Measurements from ENCODE around the gene ALG6.

The ALG6 gene

GRCh38 chr1:63367215-63368103 is at the start of gene ALG6:
Gene ALG6 (plus strand): TSS chr1:63367627. CDS start chr1:63370978, 3,351 bp downstream.
- DNase-seq (ENCODE audit: low spot score): peak; percentile 98

- no peak for DNase-seq (ENCODE audit: low spot score)
Observed at GRCh38 chr1:63317817-63318152, 49.6 kb upstream of the ALG6 start.

GRCh38 chr1:63318201-63318979 is 49.0 kb upstream of the ALG6 start:
- DNase-seq (ENCODE audit: low spot score): no peak

- DNase-seq (ENCODE audit: low spot score): peak; percentile 65
Observed at GRCh38 chr1:63319046-63320021, 48.1 kb upstream of the ALG6 start.

GRCh38 chr1:63320022-63320721 is 47.3 kb upstream of the ALG6 start:
- peak; percentile 68 for DNase-seq (ENCODE audit: low spot score)

- peak; percentile 68 for DNase-seq (ENCODE audit: low spot score)
Observed at GRCh38 chr1:63321066-63321784, 46.2 kb upstream of the ALG6 start.

- DNase-seq (ENCODE audit: low spot score): no peak
Observed at GRCh38 chr1:63321785-63322113, 45.7 kb upstream of the ALG6 start.

GRCh38 chr1:63322114-63322943 is 45.1 kb upstream of the ALG6 start, which contains the start of gene FOXD3:
Gene FOXD3 (plus strand): TSS chr1:63322567. CDS start chr1:63323059, 492 bp downstream.
- DNase-seq (ENCODE audit: low spot score): peak; percentile 80

GRCh38 chr1:63322944-63323864 is 44.2 kb upstream of the ALG6 start:
- DNase-seq (ENCODE audit: low spot score): peak; percentile 69

- DNase-seq (ENCODE audit: low spot score): peak; percentile 70
Observed at GRCh38 chr1:63323865-63324778, 43.3 kb upstream of the ALG6 start.

GRCh38 chr1:63324779-63325119 is 42.7 kb upstream of the ALG6 start:
- DNase-seq (ENCODE audit: low spot score): no peak

- DNase-seq (ENCODE audit: low spot score): no peak
Observed at GRCh38 chr1:63325279-63325985, 42.0 kb upstream of the ALG6 start.

- DNase-seq (ENCODE audit: low spot score): no peak
Observed at GRCh38 chr1:63326106-63326472, 41.3 kb upstream of the ALG6 start.

- no peak for DNase-seq (ENCODE audit: low spot score)
Observed at GRCh38 chr1:63326473-63327380, 40.7 kb upstream of the ALG6 start.

GRCh38 chr1:63327417-63328054 is 39.9 kb upstream of the ALG6 start:
- DNase-seq (ENCODE audit: low spot score): peak; percentile 85
